Stimulated activated CD4-positive, alpha-beta T cell treated with anti-CD3 and anti-CD28 coated beads, Interleukin-15, amount 100 ng/mL, for 1 hour (primary cell): ENCODE results near the gene RCCD1.
A peak's percentile ranks its signal among the peaks of the same experiment; 100 is the strongest.

ENCODE experiments used
- DNase-seq, 2 donors: peaks; one replicate each; pipeline ENCODE4 v3.0.0-alpha.2; 2020; ENCODE audit warnings: low read depth in 1 of 2, low spot score in 1 of 2

The RCCD1 gene

DNA sequence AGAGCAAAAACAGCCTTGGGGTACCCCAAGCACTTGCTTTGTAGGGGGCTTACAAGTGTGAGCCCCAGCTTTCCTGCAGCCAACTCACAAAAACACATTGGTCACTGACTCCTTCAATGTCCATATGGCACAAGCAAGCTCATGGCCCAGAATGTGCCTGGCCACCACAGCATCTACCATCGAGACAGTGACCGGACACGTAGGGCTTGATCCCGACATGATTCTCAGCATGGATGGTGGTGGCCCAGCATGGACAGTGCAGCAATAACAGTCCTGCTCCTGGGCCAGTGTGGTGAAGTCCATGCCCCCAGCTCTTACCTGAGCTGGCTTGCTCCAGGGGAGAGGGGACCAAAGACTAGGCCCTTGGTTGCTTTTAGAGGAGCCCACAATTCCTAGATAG is 13.6 kb upstream of the RCCD1 start:
- DNase-seq, result no peak

DNA sequence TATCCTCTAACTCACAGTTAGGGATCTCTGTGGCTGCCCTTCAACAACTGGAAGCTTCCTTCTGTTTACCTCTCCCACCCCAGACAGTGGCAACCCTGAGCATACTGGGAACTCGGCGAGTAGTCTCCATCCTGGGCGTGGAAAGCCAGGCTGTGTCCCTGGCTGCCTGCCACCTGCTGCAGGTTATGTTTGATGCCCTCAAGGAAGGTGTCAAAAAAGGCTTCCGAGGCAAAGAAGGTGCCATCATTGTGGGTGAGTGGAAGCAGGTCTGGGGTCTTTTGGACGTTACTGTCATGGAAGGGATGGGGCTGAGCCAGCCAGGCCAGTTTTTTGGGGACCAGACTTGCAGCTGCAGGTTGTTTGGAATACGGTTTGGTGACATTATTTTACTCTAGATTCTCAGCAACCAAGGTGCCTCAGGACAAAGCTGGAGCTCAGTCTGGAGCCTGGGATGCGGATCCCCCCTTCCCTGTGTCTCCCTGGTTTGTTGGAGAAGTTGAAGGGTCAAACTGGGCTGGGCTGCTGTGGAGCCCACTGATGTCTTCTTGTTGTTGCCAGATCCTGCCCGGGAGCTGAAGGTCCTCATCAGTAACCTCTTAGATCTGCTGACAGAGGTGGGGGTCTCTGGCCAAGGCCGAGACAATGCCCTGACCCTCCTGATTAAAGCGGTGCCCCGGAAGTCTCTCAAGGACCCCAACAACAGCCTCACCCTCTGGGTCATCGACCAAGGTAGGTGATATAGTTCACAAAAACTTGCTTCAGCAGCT is 12.1 kb upstream of the RCCD1 start:
- DNase-seq, result no peak

GRCh38 chr15:90945091-90945490 is 9.6 kb upstream of the RCCD1 start:
- no peak for DNase-seq

DNA sequence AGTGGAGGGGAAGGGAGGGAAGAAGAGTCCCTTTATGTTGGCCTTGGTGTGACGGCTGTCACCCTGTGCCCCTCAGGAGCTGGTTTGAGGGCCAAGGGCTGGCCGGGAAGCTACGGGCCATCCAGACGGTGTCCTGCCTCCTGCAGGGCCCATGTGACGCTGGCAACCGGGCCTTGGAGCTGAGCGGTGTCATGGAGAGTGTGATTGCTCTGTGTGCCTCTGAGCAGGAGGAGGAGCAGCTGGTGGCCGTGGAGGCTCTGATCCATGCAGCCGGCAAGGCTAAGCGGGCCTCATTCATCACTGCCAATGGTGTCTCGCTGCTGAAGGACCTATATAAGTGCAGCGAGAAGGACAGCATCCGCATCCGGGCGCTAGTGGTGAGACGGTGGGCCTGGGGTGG is 8.1 kb upstream of the RCCD1 start:
- DNase-seq, result no peak

- no peak for DNase-seq
Measured at GRCh38 chr15:90946941-90947576, 7.6 kb upstream of the RCCD1 start.

DNA sequence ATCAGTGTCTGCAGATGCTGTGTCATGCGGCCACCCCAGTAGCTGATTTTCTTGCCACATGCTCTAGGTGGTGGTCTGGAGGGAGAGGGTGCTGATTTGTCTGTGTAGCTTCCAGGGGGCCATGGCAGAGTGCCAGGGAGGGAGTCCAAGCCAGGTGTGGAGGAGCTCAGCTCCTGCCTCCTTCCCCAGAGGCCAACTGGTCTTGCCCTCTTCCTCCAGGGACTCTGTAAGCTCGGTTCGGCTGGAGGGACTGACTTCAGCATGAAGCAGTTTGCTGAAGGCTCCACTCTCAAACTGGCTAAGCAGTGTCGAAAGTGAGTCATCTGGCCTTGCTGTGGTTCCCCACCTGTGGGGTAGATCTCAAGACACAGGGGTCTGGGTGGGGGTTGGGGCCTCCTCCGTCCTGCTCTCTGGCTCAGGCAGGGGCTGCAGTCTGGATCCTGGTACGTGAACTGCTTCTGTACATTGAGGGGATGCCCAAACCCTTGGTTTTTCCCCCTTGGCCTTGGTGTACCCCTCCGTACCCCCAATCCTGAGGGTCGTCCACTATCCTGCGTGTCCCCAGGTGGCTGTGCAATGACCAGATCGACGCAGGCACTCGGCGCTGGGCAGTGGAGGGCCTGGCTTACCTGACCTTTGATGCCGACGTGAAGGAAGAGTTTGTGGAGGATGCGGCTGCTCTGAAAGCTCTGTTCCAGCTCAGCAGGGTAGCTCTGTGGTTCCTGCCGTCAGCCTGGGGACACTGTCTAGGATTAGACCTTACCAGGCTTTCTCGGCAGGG is 6.9 kb upstream of the RCCD1 start:
- DNase-seq, result no peak

DNA sequence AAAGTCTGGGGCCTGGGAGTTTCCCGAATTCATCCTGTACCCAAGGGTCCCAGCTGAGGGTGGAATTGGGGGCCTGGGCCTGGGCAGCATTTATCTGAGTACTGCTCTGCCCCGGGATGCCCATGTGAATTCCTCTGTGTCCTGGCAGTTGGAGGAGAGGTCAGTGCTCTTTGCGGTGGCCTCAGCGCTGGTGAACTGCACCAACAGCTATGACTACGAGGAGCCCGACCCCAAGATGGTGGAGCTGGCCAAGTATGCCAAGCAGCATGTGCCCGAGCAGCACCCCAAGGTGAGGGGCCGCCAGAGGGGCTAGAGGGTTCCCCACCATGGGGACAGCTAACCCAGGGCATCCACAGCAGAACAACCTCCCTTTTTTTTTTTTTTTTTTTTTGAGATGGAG is 6.2 kb upstream of the RCCD1 start:
- no peak for DNase-seq

DNA sequence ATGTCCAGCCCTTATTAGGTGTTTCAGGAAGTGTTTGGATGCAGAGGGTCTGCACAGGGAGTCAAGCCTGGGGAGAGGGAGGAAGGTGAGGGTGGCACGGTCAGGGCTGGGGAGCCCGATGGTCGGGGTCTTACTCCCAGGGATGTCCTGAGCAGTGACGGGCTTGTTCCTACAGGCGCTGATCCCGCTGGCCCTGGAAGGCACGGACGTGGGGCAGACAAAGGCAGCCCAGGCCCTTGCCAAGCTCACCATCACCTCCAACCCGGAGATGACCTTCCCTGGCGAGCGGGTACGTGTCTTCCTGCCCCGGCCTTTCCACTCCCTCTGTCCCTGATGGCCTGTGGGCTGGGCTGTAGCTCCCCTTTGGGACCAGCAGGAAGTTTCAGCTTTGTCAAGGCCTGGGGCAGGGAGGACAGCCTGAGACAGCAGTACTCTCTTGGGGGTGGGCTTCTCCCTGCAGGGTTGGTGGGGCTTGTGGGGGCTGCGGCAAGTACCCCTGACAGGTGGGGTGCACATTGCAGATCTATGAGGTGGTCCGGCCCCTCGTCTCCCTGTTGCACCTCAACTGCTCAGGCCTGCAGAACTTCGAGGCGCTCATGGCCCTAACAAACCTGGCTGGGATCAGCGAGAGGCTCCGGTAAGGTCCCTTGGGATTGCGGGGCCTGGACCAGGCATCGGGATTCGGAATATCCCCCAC is 4.6 kb upstream of the RCCD1 start:
- no peak for DNase-seq

DNA sequence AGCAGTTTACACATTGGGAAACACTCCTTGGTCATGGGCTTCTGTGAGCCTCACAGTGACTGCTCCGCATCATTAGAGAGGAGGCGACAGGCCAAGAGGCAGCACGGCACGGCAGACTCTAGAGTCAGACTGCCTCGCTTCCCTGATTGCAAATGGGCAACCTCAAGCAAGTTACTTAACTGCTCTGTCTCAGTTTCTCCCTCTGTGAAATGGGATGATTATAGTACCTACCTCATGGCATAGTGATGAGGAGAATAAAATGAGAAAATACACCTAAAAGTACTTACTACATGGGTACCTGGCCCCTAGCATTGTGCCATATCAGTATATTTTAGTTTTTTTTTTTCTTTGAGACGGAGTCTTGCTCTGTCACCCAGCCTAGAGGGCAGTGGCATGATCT is 4.0 kb upstream of the RCCD1 start:
- no peak for DNase-seq

DNA sequence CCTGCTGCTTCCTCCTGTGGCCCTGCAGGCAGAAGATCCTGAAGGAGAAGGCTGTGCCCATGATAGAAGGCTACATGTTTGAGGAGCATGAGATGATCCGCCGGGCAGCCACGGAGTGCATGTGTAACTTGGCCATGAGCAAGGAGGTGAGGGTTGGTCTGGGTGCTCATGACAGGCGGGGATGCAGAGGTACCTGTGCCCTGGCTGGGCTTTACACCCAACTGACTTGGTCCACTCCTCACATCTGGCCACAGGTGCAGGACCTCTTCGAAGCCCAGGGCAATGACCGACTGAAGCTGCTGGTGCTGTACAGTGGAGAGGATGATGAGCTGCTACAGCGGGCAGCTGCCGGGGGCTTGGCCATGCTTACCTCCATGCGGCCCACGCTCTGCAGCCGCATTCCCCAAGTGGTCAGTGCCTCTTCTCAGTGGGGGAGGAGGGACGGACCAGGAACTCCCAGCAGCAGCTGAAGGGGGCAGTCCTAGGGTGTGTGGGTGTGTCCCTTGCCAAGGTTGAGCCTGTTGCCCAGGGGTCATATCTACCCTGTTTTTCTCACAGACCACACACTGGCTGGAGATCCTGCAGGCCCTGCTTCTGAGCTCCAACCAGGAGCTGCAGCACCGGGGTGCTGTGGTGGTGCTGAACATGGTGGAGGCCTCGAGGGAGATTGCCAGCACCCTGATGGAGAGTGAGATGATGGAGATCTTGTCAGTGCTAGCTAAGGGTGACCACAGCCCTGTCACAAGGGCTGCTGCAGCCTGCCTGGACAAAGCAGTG is 1.6 kb upstream of the RCCD1 start:
- DNase-seq, result no peak

DNA sequence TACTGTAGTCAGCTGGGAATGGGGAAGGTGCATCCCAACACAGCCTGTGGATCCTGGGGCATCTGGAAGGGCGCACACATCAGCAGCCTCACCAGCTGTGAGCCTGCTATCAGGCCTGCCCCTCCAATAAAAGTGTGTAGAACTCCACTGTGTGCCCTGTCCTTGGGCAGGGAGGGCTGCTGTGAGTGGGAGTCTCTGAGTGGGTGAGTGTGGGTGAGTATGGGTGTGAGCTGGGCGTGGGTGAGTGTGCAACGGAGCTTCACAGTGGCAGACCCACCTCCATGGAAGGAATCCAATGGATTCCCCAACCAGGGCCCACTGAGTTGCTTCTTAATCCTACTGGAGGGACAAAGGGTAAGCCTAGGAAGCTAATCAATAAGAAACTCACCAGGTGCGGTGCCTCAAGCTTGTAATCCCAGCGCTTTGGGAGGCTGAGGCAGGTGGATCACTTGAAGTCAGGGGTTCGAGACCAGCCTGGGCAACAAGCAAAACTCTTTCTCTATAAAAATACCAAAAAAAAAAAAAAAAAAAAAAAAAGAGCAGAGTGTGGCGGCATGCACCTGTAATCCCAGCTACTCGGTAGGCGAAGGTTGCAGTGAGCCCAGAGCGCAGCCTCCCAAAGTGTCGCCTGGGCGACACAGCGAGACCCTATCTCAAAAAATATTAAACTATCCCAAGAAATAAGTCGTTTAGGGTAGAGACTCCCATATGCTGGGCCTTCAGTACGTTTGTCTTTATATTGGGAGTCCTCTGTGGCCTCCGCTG is 555 bp upstream of the RCCD1 start:
- no peak for DNase-seq

GRCh38 chr15:90955624-90956273 is 1.1 kb downstream of the RCCD1 start:
- DNase-seq, result no peak

DNA sequence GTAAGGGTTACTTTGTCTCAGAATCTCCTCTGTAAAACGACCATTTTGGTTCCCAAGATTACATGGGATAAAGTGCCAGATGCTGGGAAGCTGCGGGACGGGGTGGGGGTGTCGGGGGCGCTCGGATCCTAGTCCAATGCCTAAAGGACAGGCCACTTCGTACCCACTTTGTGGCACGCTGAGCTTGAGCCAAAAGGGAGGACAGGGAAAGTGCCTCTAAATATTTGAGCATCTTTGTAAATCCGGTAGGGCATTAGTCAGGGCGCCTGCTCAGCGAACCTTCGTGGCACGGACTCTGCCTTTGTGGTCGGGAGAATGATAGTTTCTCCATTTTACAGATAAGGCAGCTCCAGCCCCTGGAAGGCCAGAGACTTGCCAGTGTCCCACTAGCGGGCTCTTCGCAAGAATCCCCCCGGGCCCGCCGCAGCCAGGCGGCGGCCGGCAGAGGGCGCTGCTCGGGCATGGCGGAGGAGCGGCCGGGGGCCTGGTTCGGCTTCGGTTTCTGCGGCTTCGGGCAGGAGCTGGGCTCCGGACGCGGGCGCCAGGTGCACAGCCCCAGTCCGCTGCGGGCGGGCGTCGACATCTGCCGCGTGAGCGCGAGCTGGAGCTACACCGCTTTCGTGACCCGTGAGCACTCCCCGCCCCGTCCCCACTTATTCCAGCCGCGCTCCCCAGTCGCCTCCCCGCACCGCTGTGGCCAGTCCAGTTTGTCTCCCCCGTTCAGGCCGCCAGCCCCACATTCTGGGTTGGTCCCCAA is 1.8 kb downstream of the RCCD1 start:
- DNase-seq, result peak; percentile 48 to 51

- no peak for DNase-seq
Measured at GRCh38 chr15:90957031-90957790, 2.5 kb downstream of the RCCD1 start.

DNA sequence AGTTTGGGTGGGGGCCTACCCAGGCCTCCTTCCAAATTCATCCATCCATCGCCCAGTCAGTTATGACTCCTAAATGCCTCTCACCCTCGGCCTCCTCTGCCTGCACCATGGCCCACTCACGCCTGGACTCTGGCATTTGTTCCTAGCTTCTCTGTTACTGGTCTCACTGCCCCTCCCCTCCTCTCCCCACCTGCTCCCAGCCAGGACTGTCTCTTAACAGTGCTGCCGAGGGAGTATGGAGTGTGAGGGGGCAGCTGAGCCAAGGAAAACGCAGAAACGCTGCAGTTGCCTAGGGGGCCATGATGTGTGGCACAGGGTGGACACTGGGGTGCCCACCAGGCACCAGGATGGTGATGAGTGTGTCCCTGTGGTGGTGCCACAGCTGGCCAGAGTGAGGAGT is 3.1 kb downstream of the RCCD1 start:
- no peak for DNase-seq

- DNase-seq, result no peak
Measured at GRCh38 chr15:90959028-90959595, 4.4 kb downstream of the RCCD1 start.

GRCh38 chr15:90959894-90960293 is 5.2 kb downstream of the RCCD1 start:
- DNase-seq, result no peak
